ENCODE results near the gene VPS13D.

Gene VPS13D

DNA sequence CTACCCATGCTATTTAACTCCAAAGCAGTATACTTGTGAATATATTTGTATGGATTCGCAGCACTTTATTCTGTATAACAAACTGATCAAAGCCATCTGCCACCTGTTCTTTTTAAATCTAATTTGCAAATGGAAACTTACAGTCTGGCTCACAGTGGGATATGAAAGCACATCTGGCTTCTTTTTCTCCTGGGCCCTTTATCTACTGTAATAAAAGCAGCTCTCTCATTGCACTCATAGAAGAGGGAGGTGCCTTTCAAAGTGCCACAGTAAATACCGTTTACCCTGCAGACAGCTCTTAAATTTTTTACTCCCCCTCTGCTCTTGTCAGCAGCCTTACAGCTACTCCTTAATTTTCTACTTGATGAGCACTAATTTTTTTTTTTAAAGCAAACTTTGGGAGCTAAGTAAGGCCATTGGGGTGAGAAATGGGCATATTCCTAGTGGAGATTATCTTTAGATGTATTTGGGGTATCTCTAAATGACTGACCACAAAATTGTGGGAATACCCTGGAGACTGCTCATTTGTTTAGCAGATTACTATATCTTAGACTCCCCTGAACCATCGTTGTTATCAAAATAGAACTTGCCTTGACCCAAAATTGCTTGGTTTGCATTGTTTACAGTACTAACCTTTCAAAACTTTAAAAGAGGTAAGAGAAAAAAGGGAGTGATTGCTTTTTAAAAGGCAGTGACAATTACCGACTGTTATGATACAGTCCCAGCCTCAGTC, 110.1 kb downstream of the VPS13D start:
- DNase-seq (ENCODE audit: low read depth) = no peak

DNA sequence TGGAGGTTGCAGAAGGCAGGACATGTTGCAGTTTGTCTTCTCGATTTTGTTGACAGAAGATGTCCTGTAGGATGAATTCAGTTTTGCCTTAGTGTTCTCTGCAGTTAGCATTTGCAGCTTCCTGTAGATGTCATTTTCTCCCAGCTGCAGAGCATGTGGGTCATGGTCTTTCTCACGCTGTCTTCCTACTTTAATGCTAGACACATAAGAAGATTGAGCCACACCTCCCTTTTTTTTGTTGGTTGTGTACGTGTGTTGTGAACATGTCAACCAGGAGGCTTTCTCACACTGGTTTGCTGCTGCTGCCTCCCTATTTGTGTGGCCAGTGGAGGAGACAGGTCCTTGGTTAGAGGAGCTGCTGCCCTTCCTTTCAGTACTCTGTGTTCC, 110.7 kb downstream of the VPS13D start:
- DNase-seq (ENCODE audit: low read depth) = no peak

DNA sequence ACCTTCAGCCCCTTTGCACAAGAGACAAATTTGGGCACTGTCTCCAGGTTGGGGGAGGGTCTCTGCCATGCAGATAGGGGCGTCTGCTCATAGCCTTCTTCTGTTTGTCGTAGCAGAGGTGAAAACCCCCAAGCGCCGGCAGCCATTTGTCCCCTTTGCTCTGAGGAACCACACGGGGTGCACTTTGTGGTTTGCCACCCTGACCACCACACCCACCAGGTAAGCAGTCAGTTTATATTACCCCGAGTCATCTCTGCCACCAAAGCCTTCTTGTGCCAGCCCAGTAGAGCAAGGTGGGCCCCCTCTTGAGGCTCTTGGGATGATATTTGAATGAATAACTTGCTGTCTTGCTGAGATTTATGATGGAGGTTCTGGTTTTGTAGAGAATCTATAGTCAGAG, 111.8 kb downstream of the VPS13D start:
- no peak for DNase-seq (ENCODE audit: low read depth)

DNA sequence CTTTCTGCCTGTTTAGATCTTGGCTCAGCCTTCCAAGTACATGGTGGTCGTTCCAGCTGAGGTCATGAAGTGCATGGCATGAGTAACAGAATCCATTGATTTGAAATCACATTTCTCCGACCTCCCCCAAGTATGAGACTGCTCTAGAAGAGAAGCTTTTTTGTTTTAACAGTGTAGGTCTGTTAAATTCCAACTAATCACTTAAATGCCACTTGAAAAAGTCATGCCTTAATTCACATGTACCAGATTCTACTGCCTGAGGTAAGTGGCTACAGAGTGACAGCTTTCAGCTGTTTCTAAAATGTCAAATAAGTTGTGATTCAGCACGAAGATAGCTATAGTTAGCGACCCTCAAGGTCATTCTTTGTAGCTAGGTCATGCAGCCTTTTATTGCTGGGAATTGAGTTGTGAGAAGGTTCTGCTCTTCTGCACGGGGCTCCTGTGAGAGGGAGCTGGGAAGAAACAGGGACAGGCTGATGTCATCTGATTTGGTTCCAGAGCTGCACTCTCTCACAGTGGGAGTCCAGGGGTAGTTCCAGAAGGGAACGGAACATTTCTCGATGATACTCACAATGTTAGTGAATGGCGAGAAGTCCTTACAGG, 112.7 kb downstream of the VPS13D start:
- no peak for DNase-seq (ENCODE audit: low read depth)

GRCh38 chr1:12343823-12344487, 114.1 kb downstream of the VPS13D start:
- DNase-seq (ENCODE audit: low read depth) = no peak

DNA sequence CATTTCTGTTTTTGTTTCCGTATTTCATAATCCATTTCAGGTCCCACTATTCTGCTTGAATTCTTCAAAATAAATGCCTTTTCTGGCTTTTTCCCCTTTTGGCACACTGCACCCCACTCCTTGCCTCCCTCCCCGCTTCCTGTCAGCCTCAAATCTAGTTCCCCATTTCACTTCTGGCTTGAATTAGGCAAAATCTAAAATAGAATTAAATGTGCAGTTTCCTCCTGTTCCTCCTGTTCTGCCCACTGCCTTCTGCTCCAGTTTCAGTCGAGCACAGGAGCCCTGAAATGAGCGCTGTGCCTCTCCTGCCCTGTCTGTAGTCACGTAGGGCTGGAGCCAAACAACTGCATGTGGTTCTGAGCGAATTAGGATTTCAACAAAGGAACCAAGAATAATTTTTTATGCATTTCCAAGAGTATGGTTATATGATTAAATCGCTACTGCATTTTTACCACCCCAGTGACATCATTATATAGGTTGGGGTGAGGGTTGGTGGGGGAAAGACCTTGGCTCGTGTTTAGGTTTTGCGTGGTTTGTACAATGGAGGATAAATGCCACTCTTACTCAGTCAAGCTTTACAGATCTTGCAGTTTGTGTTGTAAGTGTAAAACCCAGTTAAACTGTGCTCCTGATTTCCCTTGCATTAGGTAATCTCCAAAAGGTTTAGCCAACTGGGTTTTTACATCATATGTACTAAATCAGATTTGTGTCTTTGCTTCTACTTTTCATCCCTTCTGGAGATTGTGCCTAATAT, 114.9 kb downstream of the VPS13D start:
- DNase-seq (ENCODE audit: low read depth) = no peak

- DNase-seq (ENCODE audit: low read depth) = no peak
These were observed 115.8 kb downstream of the VPS13D start for GRCh38 chr1:12345350-12346217.

- DNase-seq (ENCODE audit: low read depth) = no peak
These were observed 116.8 kb downstream of the VPS13D start for GRCh38 chr1:12346483-12347151.

DNA sequence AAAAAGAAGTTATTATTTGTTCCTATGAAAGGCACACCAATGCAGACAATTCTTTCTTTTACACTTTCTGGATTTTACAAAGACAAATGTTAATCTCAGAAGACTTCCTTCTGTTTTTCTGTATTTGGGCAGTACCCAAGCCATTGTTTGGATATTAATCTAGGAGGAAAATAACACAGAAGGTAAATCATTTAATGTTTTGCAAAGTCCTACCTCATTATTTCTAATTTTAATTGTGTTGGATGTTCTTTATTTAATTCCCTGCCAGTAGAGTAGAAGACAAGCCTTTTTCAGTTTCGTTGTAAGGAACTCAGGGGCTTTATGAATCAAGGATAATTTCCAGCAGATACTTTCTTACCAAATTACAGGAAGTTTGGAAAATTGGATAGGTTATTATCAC, 118.3 kb downstream of the VPS13D start:
- DNase-seq (ENCODE audit: low read depth) = no peak

GRCh38 chr1:12353981-12354380, 124.2 kb downstream of the VPS13D start:
- DNase-seq (ENCODE audit: low read depth) = no peak

DNA sequence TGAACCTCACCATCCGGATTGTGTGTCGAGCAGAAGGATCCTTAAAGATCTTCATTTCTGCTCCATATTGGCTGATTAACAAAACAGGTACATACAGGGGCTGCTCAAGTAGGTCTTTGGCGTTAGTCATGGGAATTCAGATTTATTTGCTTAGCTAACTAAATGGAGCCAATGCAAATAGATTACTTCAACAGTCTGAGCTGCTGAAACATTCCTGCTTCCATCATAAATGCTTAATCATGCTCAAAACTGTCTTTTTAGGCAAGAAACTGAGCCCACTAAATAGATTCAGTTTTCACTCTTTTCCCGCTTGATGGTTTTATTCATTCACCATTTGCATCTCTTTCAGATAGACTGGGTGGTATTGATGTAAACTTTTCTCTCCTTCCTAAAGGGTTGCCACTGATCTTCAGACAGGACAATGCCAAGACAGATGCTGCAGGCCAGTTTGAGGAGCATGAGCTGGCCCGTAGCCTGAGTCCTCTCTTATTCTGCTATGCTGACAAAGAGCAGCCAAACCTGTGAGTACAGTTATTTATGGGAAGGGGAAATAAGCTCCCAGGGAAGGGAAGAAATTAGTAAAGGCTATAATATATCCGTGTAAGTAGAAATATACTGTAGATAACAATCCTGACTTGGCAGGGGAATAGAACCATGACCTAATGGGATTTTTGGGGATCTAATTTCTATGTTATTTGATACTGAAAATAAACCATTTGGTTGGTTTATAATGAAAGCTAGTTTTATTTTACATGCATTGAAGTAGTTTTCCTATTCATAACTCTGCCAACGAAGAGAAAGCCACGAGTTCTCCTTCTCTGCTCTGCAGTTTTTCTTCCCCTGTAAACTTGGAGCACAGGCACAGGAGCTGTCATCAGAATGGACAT, 126.4 kb downstream of the VPS13D start:
- no peak for DNase-seq (ENCODE audit: low read depth)

GRCh38 chr1:12358499-12358898, 128.7 kb downstream of the VPS13D start:
- DNase-seq (ENCODE audit: low read depth) = no peak

GRCh38 chr1:12359359-12360133, 129.7 kb downstream of the VPS13D start:
- no peak for DNase-seq (ENCODE audit: low read depth)

DNA sequence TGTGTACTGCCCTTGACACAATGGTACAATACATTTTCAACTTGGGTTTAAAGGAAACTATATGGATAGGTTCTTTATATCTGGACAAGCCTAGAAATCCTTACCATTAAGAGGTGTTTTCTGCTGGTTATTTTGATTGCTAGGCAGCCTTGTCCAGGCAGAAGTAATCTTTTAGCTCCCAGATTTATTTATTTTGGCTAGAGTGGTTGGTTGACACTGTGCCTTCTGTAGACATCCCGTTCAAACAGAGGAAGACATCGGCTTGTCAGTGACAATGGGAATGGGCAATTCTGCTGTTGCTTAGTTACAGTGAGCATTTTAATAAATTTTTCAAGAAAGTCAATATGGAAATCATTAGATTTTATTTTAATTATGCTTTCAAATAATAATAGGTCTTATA, 138.8 kb downstream of the VPS13D start:
- no peak for DNase-seq (ENCODE audit: low read depth)

DNA sequence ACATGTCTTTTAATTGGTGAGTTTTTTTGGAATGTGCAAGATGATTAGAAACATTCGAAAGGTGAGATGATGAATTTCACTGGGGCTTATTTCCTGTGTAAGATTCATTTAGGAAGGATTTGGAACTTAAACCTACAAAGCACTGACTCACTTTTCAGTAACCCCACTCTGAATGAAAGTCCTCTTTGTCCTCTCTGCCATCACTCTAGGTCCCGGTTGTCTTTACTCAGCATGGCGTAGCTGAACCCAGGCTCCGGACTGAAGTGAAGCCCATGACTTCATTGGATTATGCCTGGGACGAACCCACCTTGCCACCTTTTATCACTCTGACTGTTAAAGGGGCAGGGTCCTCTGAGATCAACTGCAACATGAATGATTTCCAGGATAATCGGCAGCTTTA, 139.4 kb downstream of the VPS13D start:
- no peak for DNase-seq (ENCODE audit: low read depth)

DNA sequence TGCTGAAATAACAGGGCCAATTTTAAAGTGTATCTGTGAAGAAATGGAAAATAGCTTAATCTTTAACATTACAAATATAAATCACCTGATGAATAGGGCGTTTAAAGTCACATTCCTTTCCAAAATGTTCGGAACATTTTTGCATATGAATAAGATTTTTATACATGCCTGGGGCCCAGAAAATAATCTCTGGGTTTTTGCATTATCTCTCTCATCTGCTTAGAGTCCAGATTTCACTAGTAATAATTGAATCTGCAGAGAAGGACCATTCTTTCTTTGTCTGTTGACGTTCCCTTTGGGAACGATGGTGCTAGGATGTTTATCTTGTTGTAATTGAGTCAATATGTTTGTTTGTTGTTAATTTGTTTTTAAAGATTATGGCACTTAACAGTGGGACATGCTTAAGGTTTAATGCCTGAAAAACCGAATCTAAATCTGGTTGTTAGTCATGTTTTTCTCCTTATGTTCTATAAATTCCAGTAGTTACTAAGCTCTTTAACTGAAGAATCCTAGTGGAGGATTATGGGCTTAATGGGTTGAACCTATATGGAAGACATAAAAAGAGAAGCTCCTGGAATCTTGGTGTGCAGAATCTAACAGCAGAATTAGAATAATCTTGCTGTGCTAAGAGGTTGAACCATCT, 140.6 kb downstream of the VPS13D start:
- DNase-seq (ENCODE audit: low read depth) = no peak

GRCh38 chr1:12371053-12371452, 141.2 kb downstream of the VPS13D start:
- DNase-seq (ENCODE audit: low read depth) = no peak

GRCh38 chr1:12372180-12372579, 142.3 kb downstream of the VPS13D start:
- DNase-seq (ENCODE audit: low read depth) = no peak

GRCh38 chr1:12372761-12373160, 142.9 kb downstream of the VPS13D start:
- DNase-seq (ENCODE audit: low read depth) = no peak

Data from HS-5 (cell line).